T-cell (primary cell): ENCODE measurements around the gene CRTC1. TPM values are rescaled to one million over a fixed set of nuclear protein-coding genes. Genes with fewer than 3 reads are reported as not detected.

Experiments
- ATAC-seq, 4 experiments: fragments of 200-7000 bp in 3 of 4; fragments of 150-1000 bp in 1 of 4; cut with Tn5 transposase; replicated peaks in 1 of 4; 1 replicate in 3 of 4; 2 replicates in 1 of 4; pipeline ENCODE4 v1.10.0; 2021; ENCODE audit warnings: moderate library complexity in 3 of 4, mild to moderate bottlenecking in 2 of 4, moderate number of reproducible peaks in 1 of 4
- CTCF ChIA-PET, 2 donors: fragments of 300-600 bp; sonication (Branson Sonifier 250); formaldehyde crosslinking; loops; one replicate each; lab custom pipeline; 2022; ENCODE audit warnings: antibody characterized with exemption in 2 of 2; lab: Charles Lee
- POLR2A ChIA-PET, 2 donors: fragments of 300-600 bp; sonication (Branson Sonifier 250); formaldehyde crosslinking; loops; one replicate each; lab custom pipeline; 2022; ENCODE audit warnings: antibody characterized with exemption in 2 of 2; lab: Charles Lee
- DNase-seq, 35 experiments: peaks; one replicate each; pipeline versions ENCODE4 v3.0.0 to v3.0.0-alpha.2; 2013 to 2023
- H3K27ac ChIP-seq: one replicate; pipeline ENCODE4 v1.5.1; 2013; ENCODE audit warnings: low read length
- H3K27me3 ChIP-seq, 2 experiments: replicated peaks in 1 of 2; 1 replicate in 1 of 2; 2 replicates in 1 of 2; pipeline versions ENCODE4 v1.6.1 to v1.7.0; 2013; ENCODE audit warnings: low read length in 1 of 2, mixed read lengths in 1 of 2; ENCODE audit not compliant: control insufficient read depth in 2 of 2, insufficient read depth in 2 of 2; ENCODE audit errors: extremely low read depth in 1 of 2
- H3K36me3 ChIP-seq, 2 donors: 1 replicate in 1 of 2; 2 replicates in 1 of 2; pipeline versions ENCODE4 v1.6.1 to v1.7.0; 2013; ENCODE audit warnings: low read length in 1 of 2; ENCODE audit not compliant: control insufficient read depth in 2 of 2, insufficient read depth in 1 of 2; ENCODE audit errors: extremely low read depth in 1 of 2
- H3K4me1 ChIP-seq, 2 experiments: 1 replicate in 1 of 2; 2 replicates in 1 of 2; pipeline versions ENCODE4 v1.6.1 to v1.7.0; 2013; ENCODE audit warnings: low read length in 2 of 2, mixed read lengths in 1 of 2; ENCODE audit not compliant: insufficient read depth in 2 of 2, control insufficient read depth in 1 of 2; ENCODE audit errors: extremely low read depth in 1 of 2
- H3K4me3 ChIP-seq, 2 donors: 1 replicate in 1 of 2; 2 replicates in 1 of 2; pipeline versions ENCODE4 v1.5.1 to v1.7.0; 2013; ENCODE audit warnings: mild to moderate bottlenecking in 2 of 2, low read length in 1 of 2, moderate library complexity in 1 of 2; ENCODE audit not compliant: control insufficient read depth in 1 of 2; ENCODE audit errors: extremely low read depth in 1 of 2
- H3K9me3 ChIP-seq: 2 replicates; pipeline ENCODE4 v1.7.0; 2013
- H3K27ac Mint-ChIP-seq, 2 donors: one replicate each; pipeline ENCODE4 v1.8.0; 2020 to 2021; ENCODE audit warnings: mild to moderate bottlenecking in 2 of 2, mixed read lengths in 2 of 2
- H3K27me3 Mint-ChIP-seq, 2 donors: one replicate each; pipeline ENCODE4 v1.8.0; 2021 to 2022; ENCODE audit warnings: mixed read lengths in 2 of 2
- H3K36me3 Mint-ChIP-seq: one replicate; pipeline ENCODE4 v1.8.0; 2021; ENCODE audit warnings: mixed read lengths
- H3K4me1 Mint-ChIP-seq, 3 donors: one replicate each; pipeline ENCODE4 v1.8.0; 2020 to 2022; ENCODE audit warnings: mixed read lengths in 3 of 3, mild to moderate bottlenecking in 1 of 3
- H3K4me3 Mint-ChIP-seq, 3 donors: one replicate each; pipeline ENCODE4 v1.8.0; 2020 to 2022; ENCODE audit warnings: mild to moderate bottlenecking in 3 of 3, mixed read lengths in 3 of 3, moderate library complexity in 3 of 3
- H3K9me3 Mint-ChIP-seq, 3 donors: one replicate each; pipeline ENCODE4 v1.8.0; 2020 to 2022; ENCODE audit warnings: mixed read lengths in 3 of 3
- WGBS: methylation state at CpG from one replicate; pipeline ENCODE4 v1.1.5; 2013; ENCODE audit warnings: missing lambda C conversion rate; ENCODE audit not compliant: insufficient coverage; 5-methylcytosine and 5-hydroxymethylcytosine counted together
- total RNA-seq, 35 experiments: library from RNA in 6 of 35; stranded (reverse) in 6 of 35; fragments of 120-200 nt in 1 of 35; gene quantifications; one replicate each; pipeline versions ENCODE4 v1.2.1 to v1.2.4 and lab custom pipeline; 2013 to 2026

CRTC1 gene
- total RNA-seq, 5 donors from 2014 or later (not counting 1 experiment from before 2014, with no cell fraction given): 19.6 to 26.9 (median 25.0) TPM

DNA sequence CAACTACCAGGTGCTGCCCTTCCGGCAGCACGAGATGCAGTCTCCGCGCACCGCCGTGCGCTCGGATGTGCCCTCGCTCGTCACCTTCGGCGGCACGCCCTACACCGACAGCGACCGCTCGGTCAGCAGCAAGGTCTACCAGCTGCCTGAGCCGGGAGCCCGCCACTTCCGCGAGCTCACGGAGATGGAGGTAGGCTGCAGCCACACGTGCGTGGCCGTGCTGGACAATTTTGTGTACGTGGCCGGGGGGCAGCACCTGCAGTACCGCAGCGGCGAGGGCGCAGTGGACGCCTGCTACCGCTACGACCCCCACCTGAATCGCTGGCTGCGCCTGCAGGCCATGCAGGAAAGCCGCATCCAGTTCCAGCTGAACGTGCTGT lies 15.2 kb upstream of the CRTC1 start:
- Histone ChIP-seq H3K4me1 (peaks cover 2 to 23% of the 10 kb centered on the region in 2 experiments), H3K36me3 (peaks cover 15 to 28% of the 10 kb centered on the region in 2 donors), H3K27me3 (no peaks in the 10 kb centered on the region), H3K27ac (no peak overlapping the region), H3K4me3 (no peak overlapping the region), H3K9me3 (no peaks in the 10 kb centered on the region)
- ChIA-PET POLR2A (no interaction called here), CTCF (no interaction called here)
- Mint-ChIP-seq H3K36me3 (peaks cover 21% of the 10 kb centered on the region), H3K4me3 (no peak overlapping the region), H3K4me1 (peaks cover 11 to 13% (median 12%) of the 10 kb centered on the region in 3 donors), H3K27ac (no peak overlapping the region), H3K27me3 (no peaks in the 10 kb centered on the region), H3K9me3 (no peaks in the 10 kb centered on the region)
- no peak for ATAC-seq
- 99% methylated on average over 38 of the region's 38 CpGs for WGBS
- no peak for DNase-seq

- POLR2A ChIA-PET: no interaction called here
- DNase-seq (no peak), ATAC-seq (no peak)
- H3K4me1 Mint-ChIP-seq: peaks cover 4 to 6% (median 6%) of the 10 kb centered on the region in 3 donors
- Histone ChIP-seq H3K4me3 (no peak overlapping the region), H3K4me1 (peaks cover 2 to 16% of the 10 kb centered on the region in 2 experiments), H3K27ac (no peak overlapping the region), H3K36me3 (peaks cover 15 to 28% of the 10 kb centered on the region in 2 donors), H3K9me3 (no peaks in the 10 kb centered on the region), H3K27me3 (no peaks in the 10 kb centered on the region)
- H3K9me3 Mint-ChIP-seq: no peaks in the 10 kb centered on the region
- no peaks in the 10 kb centered on the region for H3K27me3 Mint-ChIP-seq
- H3K36me3 Mint-ChIP-seq: peaks cover 21% of the 10 kb centered on the region
- no peak overlapping the region for H3K4me3 Mint-ChIP-seq
- WGBS: 97% methylated on average over 51 of the region's 58 CpGs
- CTCF ChIA-PET: no interaction called here
- H3K27ac Mint-ChIP-seq: no peak overlapping the region
These were observed 14.5 kb upstream of the CRTC1 start for GRCh38 chr19:18668744-18669523.

DNA sequence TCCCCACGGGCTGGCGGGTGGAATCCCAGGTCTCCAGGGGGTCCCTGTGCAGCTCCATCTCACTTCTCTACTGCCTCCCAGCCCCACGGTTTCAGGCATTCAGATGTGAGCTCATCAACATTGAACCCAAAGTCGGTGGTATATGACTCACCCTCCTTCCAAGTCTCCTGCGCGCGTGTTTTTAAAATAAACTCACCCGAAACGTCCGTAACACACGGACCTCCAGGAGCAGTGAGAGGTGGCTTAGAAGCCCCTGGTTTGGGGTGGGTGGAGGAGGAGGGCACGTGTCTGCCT lies 14.0 kb upstream of the CRTC1 start:
- Mint-ChIP-seq H3K36me3 (peaks cover 21% of the 10 kb centered on the region), H3K4me1 (peaks cover 0 to 1% (median under 1%) of the 10 kb centered on the region in 3 donors), H3K27ac (no peak overlapping the region), H3K27me3 (no peaks in the 10 kb centered on the region), H3K4me3 (no peak overlapping the region), H3K9me3 (no peaks in the 10 kb centered on the region)
- Histone ChIP-seq H3K4me1 (peaks cover 0 to 12% of the 10 kb centered on the region in 2 experiments), H3K4me3 (no peak overlapping the region), H3K27ac (no peak overlapping the region), H3K27me3 (no peaks in the 10 kb centered on the region), H3K36me3 (peaks cover 15 to 28% of the 10 kb centered on the region in 2 donors), H3K9me3 (no peaks in the 10 kb centered on the region)
- ATAC-seq: no peak
- no peak for DNase-seq
- ChIA-PET CTCF (no interaction called here), POLR2A (no interaction called here)
- WGBS: 96% methylated on average over 3 of the region's 12 CpGs

DNA sequence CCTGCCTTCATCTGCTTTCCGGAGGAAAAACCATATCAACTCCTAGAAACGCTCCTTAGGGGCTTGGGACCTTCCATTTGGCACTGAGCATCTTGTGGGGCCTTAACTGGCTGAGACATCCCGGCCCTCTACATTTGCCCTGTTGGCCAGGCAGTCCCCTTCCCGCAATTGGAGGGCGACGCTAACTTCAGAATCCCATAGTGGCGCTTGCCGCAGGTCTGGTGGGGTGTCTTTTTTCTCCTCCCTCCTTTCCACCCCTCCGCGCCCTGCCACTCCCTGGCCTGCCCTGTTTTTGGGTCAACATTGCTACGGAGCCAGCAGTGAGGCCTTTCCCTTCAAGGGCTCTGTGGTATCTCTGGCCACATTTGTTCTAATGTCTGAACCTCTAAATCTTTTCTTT lies 13.6 kb upstream of the CRTC1 start:
- no peak overlapping the region for H3K4me3 ChIP-seq
- no peaks in the 10 kb centered on the region for H3K27me3 ChIP-seq
- ChIA-PET CTCF (no interaction called here), POLR2A (no interaction called here)
- DNase-seq (no peak), ATAC-seq (no peak)
- peaks cover 15 to 28% of the 10 kb centered on the region in 2 donors for H3K36me3 ChIP-seq
- peaks cover 0 to 9% of the 10 kb centered on the region in 2 experiments for H3K4me1 ChIP-seq
- Mint-ChIP-seq H3K4me1 (no peaks in the 10 kb centered on the region), H3K9me3 (no peaks in the 10 kb centered on the region), H3K4me3 (no peak overlapping the region), H3K27ac (no peak overlapping the region), H3K36me3 (peaks cover 21% of the 10 kb centered on the region), H3K27me3 (no peaks in the 10 kb centered on the region)
- no peaks in the 10 kb centered on the region for H3K9me3 ChIP-seq
- WGBS: 93% methylated on average over 5 of the region's 11 CpGs
- no peak overlapping the region for H3K27ac ChIP-seq

DNA sequence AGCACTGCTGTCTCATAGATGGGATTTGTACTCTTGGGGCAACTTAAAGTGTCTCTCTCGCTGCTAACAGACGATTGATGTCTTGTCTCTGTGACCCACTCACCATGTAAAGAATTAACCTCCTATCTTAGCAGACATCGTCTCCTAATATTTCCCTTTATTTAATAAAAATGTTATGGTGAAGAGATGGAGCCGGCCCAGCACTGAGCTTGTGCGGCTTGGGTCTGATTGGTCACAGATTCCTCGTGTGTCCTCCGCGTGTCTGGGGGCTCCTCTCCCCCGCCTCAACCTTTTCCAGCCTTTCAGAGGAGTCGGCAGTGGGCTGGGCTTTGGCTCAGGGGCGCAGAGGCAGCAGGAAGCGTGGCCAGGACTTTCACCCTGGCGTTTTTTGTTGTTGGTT lies 13.2 kb upstream of the CRTC1 start:
- Histone ChIP-seq H3K36me3 (peaks cover 15 to 28% of the 10 kb centered on the region in 2 donors), H3K4me3 (no peak overlapping the region), H3K4me1 (peaks cover 0 to 6% of the 10 kb centered on the region in 2 experiments), H3K27me3 (no peaks in the 10 kb centered on the region), H3K9me3 (no peaks in the 10 kb centered on the region), H3K27ac (no peak overlapping the region)
- ATAC-seq (no peak), DNase-seq (no peak)
- no peaks in the 10 kb centered on the region for H3K27me3 Mint-ChIP-seq
- no peaks in the 10 kb centered on the region for H3K9me3 Mint-ChIP-seq
- H3K4me3 Mint-ChIP-seq: no peak overlapping the region
- ChIA-PET CTCF (no interaction called here), POLR2A (no interaction called here)
- peaks cover 21% of the 10 kb centered on the region for H3K36me3 Mint-ChIP-seq
- H3K4me1 Mint-ChIP-seq: no peaks in the 10 kb centered on the region
- 100% methylated on average over 7 of the region's 13 CpGs for WGBS
- H3K27ac Mint-ChIP-seq: no peak overlapping the region

- ATAC-seq: no peak
- POLR2A ChIA-PET: no interaction called here
These were observed 12.0 kb upstream of the CRTC1 start for GRCh38 chr19:18671303-18672043.

More at GRCh38 chr19:18671303-18672043, 12.0 kb upstream of the CRTC1 start:
- H3K9me3 ChIP-seq: no peaks in the 10 kb centered on the region
- H3K27me3 Mint-ChIP-seq: no peaks in the 10 kb centered on the region
- H3K4me3 ChIP-seq: no peak overlapping the region
- no peaks in the 10 kb centered on the region for H3K4me1 ChIP-seq
- peaks cover 0 to 2% of the 10 kb centered on the region in 2 experiments for H3K27me3 ChIP-seq
- CTCF ChIA-PET: interaction anchor here in 1 of 2 donors (0.6 kb wide), 1 partner anchor 132 kb away, joined by 10 read pairs; no protein-coding TSS in a partner anchor
- no peak for DNase-seq
- H3K9me3 Mint-ChIP-seq: no peaks in the 10 kb centered on the region
- 92% methylated on average over 30 of the region's 35 CpGs for WGBS
- H3K4me3 Mint-ChIP-seq: no peak overlapping the region
- H3K36me3 Mint-ChIP-seq: peaks cover 21% of the 10 kb centered on the region
- peaks cover 13 to 28% of the 10 kb centered on the region in 2 donors for H3K36me3 ChIP-seq
- H3K4me1 Mint-ChIP-seq: no peaks in the 10 kb centered on the region
- no peak overlapping the region for H3K27ac Mint-ChIP-seq
- H3K27ac ChIP-seq: no peak overlapping the region
